NCI-H460 (cell line): ENCODE measurements around the gene PBX3. TPM values are rescaled to one million over a fixed set of nuclear protein-coding genes. Genes with fewer than 3 reads are reported as not detected.

Source experiments
- DNase-seq: peaks from one replicate; pipeline ENCODE4 v3.0.0-alpha.2; 2016; ENCODE audit warnings: low read depth; ENCODE audit errors: extremely low read depth
- total RNA-seq: library from RNA; depleted of rRNA; stranded (reverse); fragments of >200 nt; shearing (Covaris generic); gene quantifications from 2 replicates; pipeline ENCODE4 v1.2.3, GENCODE V29; 2014

The PBX3 gene
- total RNA-seq, 1 experiment from 2014 or later: 12.5 TPM

GRCh38 chr9:125990186-125990792 is 243.1 kb downstream of the PBX3 start:
- no peak for DNase-seq

GRCh38 chr9:125990793-125991220 is 243.6 kb downstream of the PBX3 start:
- DNase-seq: no peak

GRCh38 chr9:125991886-125992529 is 244.8 kb downstream of the PBX3 start:
- DNase-seq: no peak

- DNase-seq: no peak
Measured at GRCh38 chr9:125992557-125992956, 245.4 kb downstream of the PBX3 start.

GRCh38 chr9:125993466-125993865 is 246.3 kb downstream of the PBX3 start:
- DNase-seq: no peak

GRCh38 chr9:125994066-125994943 is 247.1 kb downstream of the PBX3 start:
- no peak for DNase-seq

- no peak for DNase-seq
Measured at GRCh38 chr9:125995006-125995405, 247.8 kb downstream of the PBX3 start.

GRCh38 chr9:125995706-125996105 is 248.5 kb downstream of the PBX3 start:
- DNase-seq: no peak

- no peak for DNase-seq
Measured at GRCh38 chr9:125996791-125997190, 249.6 kb downstream of the PBX3 start.

- DNase-seq: no peak
Measured at GRCh38 chr9:125997196-125997823, 250.1 kb downstream of the PBX3 start.

- DNase-seq: no peak
Measured at GRCh38 chr9:125998837-125999503, 251.8 kb downstream of the PBX3 start.

- no peak for DNase-seq
Measured at GRCh38 chr9:125999504-125999881, 252.3 kb downstream of the PBX3 start.

GRCh38 chr9:126000256-126000655 is 253.1 kb downstream of the PBX3 start:
- no peak for DNase-seq

GRCh38 chr9:126000731-126001580 is 253.8 kb downstream of the PBX3 start:
- no peak for DNase-seq

GRCh38 chr9:126001581-126002225 is 254.5 kb downstream of the PBX3 start:
- DNase-seq: no peak

- DNase-seq: no peak
Measured at GRCh38 chr9:126002476-126003350, 255.5 kb downstream of the PBX3 start.

GRCh38 chr9:126009047-126009446 is 261.9 kb downstream of the PBX3 start:
- DNase-seq: no peak

- DNase-seq: no peak
Measured at GRCh38 chr9:126014726-126015125, 267.6 kb downstream of the PBX3 start.
